ENCODE results near the gene HCN4.

Gene HCN4

GRCh38 chr15:73370151-73370550 is 1.4 kb upstream of the HCN4 start:
- TF ChIP-seq CTCF (conservative IDR thresholded peaks at IDR 0.05; ENCODE audit: low read length), result no peak
- DNase-seq (ENCODE audit: low read depth), result no peak
- no peak overlapping the region for H3K4me3 ChIP-seq (ENCODE audit: low read length)

- no peak for DNase-seq (ENCODE audit: low read depth)
- no peak overlapping the region for H3K4me3 ChIP-seq (ENCODE audit: low read length)
- TF ChIP-seq CTCF (conservative IDR thresholded peaks at IDR 0.05; ENCODE audit: low read length), result no peak
Measured at GRCh38 chr15:73369154-73369694, 466 bp upstream of the HCN4 start.

DNA sequence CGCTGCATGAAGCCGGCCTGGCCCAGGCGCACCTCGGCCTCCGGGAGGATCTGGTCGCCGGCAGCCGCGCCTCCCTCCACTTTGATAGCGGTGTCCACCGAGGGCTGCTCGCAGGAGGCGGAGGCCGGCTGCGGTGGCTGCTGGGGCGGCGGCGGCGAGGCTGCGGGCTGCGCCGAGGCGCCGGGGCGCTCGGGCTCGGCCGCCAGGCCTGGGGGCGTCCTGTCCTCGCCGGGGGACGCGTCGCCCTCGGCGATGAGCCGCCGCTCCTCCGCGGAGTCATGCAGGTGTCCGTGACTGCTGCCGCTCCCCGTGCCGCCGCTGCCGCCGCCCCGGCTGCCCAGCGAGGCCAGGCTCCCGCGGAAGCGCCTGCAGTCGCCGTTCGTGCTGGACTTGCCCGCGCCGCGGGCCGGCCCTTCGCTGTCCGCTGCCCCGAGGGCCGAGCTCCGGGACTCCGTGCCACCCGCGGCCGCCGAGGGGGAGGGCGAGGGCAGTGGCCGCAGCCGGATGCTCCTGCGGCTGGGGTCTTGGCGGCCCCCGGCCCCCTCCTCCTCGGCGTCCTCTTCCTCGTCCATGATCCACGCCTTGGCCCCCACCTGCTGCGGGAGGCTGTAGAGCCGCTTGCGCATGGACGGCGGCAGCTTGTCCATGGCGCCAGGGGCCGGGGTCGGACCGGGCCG is 996 bp downstream of the HCN4 start:
- no peak for TF ChIP-seq CTCF (conservative IDR thresholded peaks at IDR 0.05; ENCODE audit: low read length)
- no peak overlapping the region for H3K4me3 ChIP-seq (ENCODE audit: low read length)
- DNase-seq (ENCODE audit: low read depth), result no peak

- no peak for DNase-seq (ENCODE audit: low read depth)
- no peak for TF ChIP-seq CTCF (conservative IDR thresholded peaks at IDR 0.05; ENCODE audit: low read length)
- no peak overlapping the region for H3K4me3 ChIP-seq (ENCODE audit: low read length)
Measured at GRCh38 chr15:73366766-73367623, 1.8 kb downstream of the HCN4 start.

GRCh38 chr15:73364070-73364469 is 4.7 kb downstream of the HCN4 start:
- no peak for TF ChIP-seq CTCF (conservative IDR thresholded peaks at IDR 0.05; ENCODE audit: low read length)
- DNase-seq (ENCODE audit: low read depth), result no peak
- no peak overlapping the region for H3K4me3 ChIP-seq (ENCODE audit: low read length)

DNA sequence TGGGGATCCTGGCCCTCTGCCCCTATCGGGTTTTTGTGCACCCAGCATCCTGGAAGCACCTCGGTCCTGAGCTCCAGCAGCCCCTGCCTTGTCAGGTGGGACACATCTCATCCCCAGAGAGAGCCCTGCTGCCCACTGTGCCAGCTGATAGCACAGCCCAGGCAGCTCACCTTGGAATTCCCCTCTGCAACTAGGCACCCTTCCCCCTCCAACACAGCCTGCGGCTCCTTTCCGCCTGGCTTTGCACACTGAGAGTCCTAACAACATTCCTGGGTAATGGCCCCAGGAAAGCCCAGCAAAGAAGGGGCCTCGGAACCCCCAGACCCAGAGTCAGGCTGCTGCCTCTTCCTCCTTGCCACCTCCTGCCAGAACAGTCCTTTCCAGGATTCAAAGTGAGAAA is 5.9 kb downstream of the HCN4 start:
- no peak overlapping the region for H3K4me3 ChIP-seq (ENCODE audit: low read length)
- TF ChIP-seq CTCF (conservative IDR thresholded peaks at IDR 0.05; ENCODE audit: low read length), result no peak
- DNase-seq (ENCODE audit: low read depth), result no peak

Data from AG10803 (cell line).